Neural progenitor cell (in vitro differentiated cells): ENCODE data around the gene CHD5. TPM values are rescaled to one million over a fixed set of nuclear protein-coding genes. Genes with fewer than 3 reads are reported as not detected.

Source experiments
- DNase-seq: peaks from one replicate; pipeline ENCODE4 v3.0.0-alpha.2; 2016; ENCODE audit warnings: low spot score
- H2AFZ ChIP-seq: fragments of 200-600 bp; sonication (generic); replicated peaks from 2 replicates; pipeline ENCODE4 v1.6.1; 2016; ENCODE audit warnings: antibody characterized with exemption
- H3F3A ChIP-seq: fragments of 200-600 bp; sonication (generic); 2 replicates; pipeline ENCODE4 v1.6.1; 2016; ENCODE audit warnings: antibody characterized with exemption, low read depth
- H3K27ac ChIP-seq: fragments of 200-600 bp; sonication (generic); 2 replicates; pipeline ENCODE4 v1.5.1; 2016; ENCODE audit warnings: mild to moderate bottlenecking
- H3K27me3 ChIP-seq: fragments of 200-600 bp; sonication (generic); 2 replicates; pipeline ENCODE4 v1.6.1; 2016; ENCODE audit warnings: mild to moderate bottlenecking, moderate library complexity
- H3K36me3 ChIP-seq: fragments of 200-600 bp; sonication (generic); 2 replicates; pipeline ENCODE4 v1.5.1; 2016
- H3K4me1 ChIP-seq: fragments of 200-600 bp; sonication (generic); 2 replicates; pipeline ENCODE4 v1.6.1; 2016; ENCODE audit warnings: mixed run types
- H3K4me2 ChIP-seq: fragments of 200-600 bp; sonication (generic); 2 replicates; pipeline ENCODE4 v1.6.1; 2016
- H3K4me3 ChIP-seq: fragments of 200-600 bp; sonication (generic); 2 replicates; pipeline ENCODE4 v1.5.1; 2016
- H3K79me2 ChIP-seq: fragments of 200-600 bp; sonication (generic); 2 replicates; pipeline ENCODE4 v1.6.1; 2016; ENCODE audit warnings: low read depth
- H3K9ac ChIP-seq: fragments of 200-600 bp; sonication (generic); 2 replicates; pipeline ENCODE4 v1.6.1; 2016
- H3K9me3 ChIP-seq: fragments of 200-600 bp; sonication (generic); 2 replicates; pipeline ENCODE4 v1.5.1; 2016; ENCODE audit warnings: low read depth
- H4K20me1 ChIP-seq: fragments of 200-600 bp; sonication (generic); 2 replicates; pipeline ENCODE4 v1.6.1; 2016; ENCODE audit warnings: low read depth
- H3K27ac Mint-ChIP-seq: 3 replicates; pipeline ENCODE4 v1.8.0; 2021; ENCODE audit warnings: mixed read lengths
- H3K27me3 Mint-ChIP-seq: 2 replicates; pipeline ENCODE4 v1.8.0; 2022; ENCODE audit warnings: low read depth, mild to moderate bottlenecking, inconsistent platforms, moderate library complexity, mixed read lengths; ENCODE audit not compliant: insufficient read depth
- H3K36me3 Mint-ChIP-seq: 3 replicates; pipeline ENCODE4 v1.8.0; 2021; ENCODE audit warnings: mixed read lengths
- H3K4me1 Mint-ChIP-seq: 3 replicates; pipeline ENCODE4 v1.8.0; 2021; ENCODE audit warnings: mixed read lengths
- H3K4me3 Mint-ChIP-seq: 3 replicates; pipeline ENCODE4 v1.8.0; 2021; ENCODE audit warnings: mild to moderate bottlenecking, moderate library complexity, mixed read lengths
- H3K9me3 Mint-ChIP-seq: 3 replicates; pipeline ENCODE4 v1.8.0; 2020; ENCODE audit warnings: mixed read lengths
- EZH2 ChIP-seq: fragments of 200-600 bp; sonication (generic); IDR thresholded peaks from 2 replicates; pipeline ENCODE4 v1.6.1; 2017; ENCODE audit warnings: antibody characterized with exemption, mild to moderate bottlenecking, moderate library complexity
- EZH2phosphoT487 ChIP-seq: fragments of 200-600 bp; sonication (generic); IDR thresholded peaks from 2 replicates; pipeline ENCODE4 v1.6.1; 2017; ENCODE audit warnings: antibody characterized with exemption
- total RNA-seq: library from RNA; depleted of rRNA; stranded (reverse); fragments of >200 nt; gene quantifications from 2 replicates; pipeline ENCODE4 v1.2.3, GENCODE V29; 2015; ENCODE audit warnings: low replicate concordance
- TF ChIP-seq, protein P1 (sequence below): fragments of 200-600 bp; sonication (generic); IDR thresholded peaks from 2 replicates; pipeline ENCODE4 v1.5.1; 2017; ENCODE audit warnings: antibody characterized with exemption, mild to moderate bottlenecking

CHD5 gene
- total RNA-seq, 1 donor from 2014 or later, result 0.17 TPM

- H2AFZ ChIP-seq, result no peak overlapping the region
- no peaks in the 10 kb centered on the region for H3K9me3 ChIP-seq
- H3K4me3 ChIP-seq, result no peak overlapping the region
- Mint-ChIP-seq H3K4me1 (peaks cover 15% of the 10 kb centered on the region), H3K27me3 (peaks cover 5% of the 10 kb centered on the region), H3K36me3 (peaks cover 3% of the 10 kb centered on the region), H3K27ac (peak overlapping the region; percentile 35), H3K9me3 (no peaks in the 10 kb centered on the region), H3K4me3 (no peak overlapping the region)
- peaks cover 25% of the 10 kb centered on the region for H3K4me1 ChIP-seq
- no peak overlapping the region for H3K27ac ChIP-seq
- H3K4me2 ChIP-seq, result no peak overlapping the region
- H4K20me1 ChIP-seq, result peaks cover 4% of the 10 kb centered on the region
- H3K79me2 ChIP-seq, result no peaks in the 10 kb centered on the region
- no peak overlapping the region for H3K9ac ChIP-seq
- no peak for TF ChIP-seq EZH2phosphoT487
- TF ChIP-seq, protein P1, sequence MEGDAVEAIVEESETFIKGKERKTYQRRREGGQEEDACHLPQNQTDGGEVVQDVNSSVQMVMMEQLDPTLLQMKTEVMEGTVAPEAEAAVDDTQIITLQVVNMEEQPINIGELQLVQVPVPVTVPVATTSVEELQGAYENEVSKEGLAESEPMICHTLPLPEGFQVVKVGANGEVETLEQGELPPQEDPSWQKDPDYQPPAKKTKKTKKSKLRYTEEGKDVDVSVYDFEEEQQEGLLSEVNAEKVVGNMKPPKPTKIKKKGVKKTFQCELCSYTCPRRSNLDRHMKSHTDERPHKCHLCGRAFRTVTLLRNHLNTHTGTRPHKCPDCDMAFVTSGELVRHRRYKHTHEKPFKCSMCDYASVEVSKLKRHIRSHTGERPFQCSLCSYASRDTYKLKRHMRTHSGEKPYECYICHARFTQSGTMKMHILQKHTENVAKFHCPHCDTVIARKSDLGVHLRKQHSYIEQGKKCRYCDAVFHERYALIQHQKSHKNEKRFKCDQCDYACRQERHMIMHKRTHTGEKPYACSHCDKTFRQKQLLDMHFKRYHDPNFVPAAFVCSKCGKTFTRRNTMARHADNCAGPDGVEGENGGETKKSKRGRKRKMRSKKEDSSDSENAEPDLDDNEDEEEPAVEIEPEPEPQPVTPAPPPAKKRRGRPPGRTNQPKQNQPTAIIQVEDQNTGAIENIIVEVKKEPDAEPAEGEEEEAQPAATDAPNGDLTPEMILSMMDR, result no peak
- TF ChIP-seq EZH2, result no peak
- no peaks in the 10 kb centered on the region for H3K36me3 ChIP-seq
- DNase-seq, result no peak
- peaks cover 6% of the 10 kb centered on the region for H3F3A ChIP-seq
- no peaks in the 10 kb centered on the region for H3K27me3 ChIP-seq
Measured at GRCh38 chr1:6098303-6099215, 81.6 kb downstream of the CHD5 start.

DNA sequence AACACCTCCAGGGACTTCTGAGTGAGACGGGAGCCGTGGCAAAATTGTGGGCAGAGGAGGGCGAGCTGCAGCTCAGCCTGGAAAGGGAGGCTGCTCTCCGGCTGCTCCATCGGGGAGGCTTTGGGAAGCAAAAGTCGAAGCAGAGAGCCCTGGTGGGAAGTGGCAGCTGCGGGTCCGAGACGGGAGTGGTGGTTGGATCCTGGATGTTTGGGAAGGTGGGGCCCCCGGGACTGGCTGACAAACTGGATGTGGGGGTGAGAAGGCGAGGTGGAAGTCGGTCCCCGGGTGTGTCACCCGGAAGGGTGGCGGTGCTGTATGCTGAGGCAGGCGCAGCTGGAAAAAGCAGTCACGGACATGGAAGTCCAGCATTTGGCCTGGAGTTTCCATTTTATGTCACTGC is 82.3 kb downstream of the CHD5 start:
- Histone ChIP-seq H3K4me1 (peaks cover 25% of the 10 kb centered on the region), H3K9me3 (no peaks in the 10 kb centered on the region), H3K36me3 (no peaks in the 10 kb centered on the region), H3F3A (peaks cover 6% of the 10 kb centered on the region), H4K20me1 (peaks cover 4% of the 10 kb centered on the region), H3K79me2 (no peaks in the 10 kb centered on the region), H2AFZ (no peak overlapping the region), H3K27ac (no peak overlapping the region), H3K4me3 (no peak overlapping the region), H3K27me3 (no peaks in the 10 kb centered on the region), H3K4me2 (no peak overlapping the region), H3K9ac (no peak overlapping the region)
- no peak for DNase-seq
- H3K27ac Mint-ChIP-seq, result peak overlapping the region; percentile 50
- peaks cover 15% of the 10 kb centered on the region for H3K4me1 Mint-ChIP-seq
- peaks cover 5% of the 10 kb centered on the region for H3K27me3 Mint-ChIP-seq
- no peak overlapping the region for H3K4me3 Mint-ChIP-seq
- TF ChIP-seq EZH2 (no peak), EZH2phosphoT487 (no peak)
- TF ChIP-seq, protein P1, result no peak
- H3K36me3 Mint-ChIP-seq, result peaks cover 3% of the 10 kb centered on the region
- H3K9me3 Mint-ChIP-seq, result no peaks in the 10 kb centered on the region

GRCh38 chr1:6097117-6097595 is 83.0 kb downstream of the CHD5 start:
- Mint-ChIP-seq H3K27ac (peak overlapping the region; percentile 50), H3K4me1 (peaks cover 15% of the 10 kb centered on the region)
- DNase-seq, result no peak

More at GRCh38 chr1:6097117-6097595, 83.0 kb downstream of the CHD5 start:
- Mint-ChIP-seq H3K9me3 (no peaks in the 10 kb centered on the region), H3K36me3 (peaks cover 3% of the 10 kb centered on the region), H3K27me3 (peaks cover 4% of the 10 kb centered on the region), H3K4me3 (no peak overlapping the region)
- TF ChIP-seq EZH2phosphoT487 (no peak), EZH2 (no peak)
- TF ChIP-seq, protein P1, result no peak
- Histone ChIP-seq H2AFZ (no peak overlapping the region), H3K4me3 (no peak overlapping the region), H3F3A (peaks cover 6% of the 10 kb centered on the region), H3K9ac (no peak overlapping the region), H4K20me1 (peaks cover 4% of the 10 kb centered on the region), H3K27ac (no peak overlapping the region), H3K27me3 (no peaks in the 10 kb centered on the region), H3K79me2 (no peaks in the 10 kb centered on the region), H3K9me3 (no peaks in the 10 kb centered on the region), H3K4me1 (peaks cover 21% of the 10 kb centered on the region), H3K36me3 (no peaks in the 10 kb centered on the region), H3K4me2 (no peak overlapping the region)
